ENCODE results near the gene COL5A1. TPM values are rescaled to one million over a fixed set of nuclear protein-coding genes. Genes with fewer than 3 reads are reported as not detected.

Gene COL5A1
- total RNA-seq, 2 experiments from 2014 or later: 0.12 to 0.19 TPM

- intact Hi-C loops (cut with micrococcal nuclease): no loop called here
- POLR2A ChIA-PET: interaction anchor here (1.0 kb wide), 1 partner anchor 17 kb away, joined by 3 read pairs; no protein-coding TSS in a partner anchor
- H3K9me3 Mint-ChIP-seq: no peaks in the 10 kb centered on the region
- no peak for DNase-seq
- no peaks in the 10 kb centered on the region for H3K4me1 Mint-ChIP-seq (ENCODE audit: low read depth)
- CTCF ChIA-PET: no interaction called here
- no peak overlapping the region for H3K4me3 Mint-ChIP-seq
- H3K27ac Mint-ChIP-seq: no peak overlapping the region
- H3K36me3 Mint-ChIP-seq: no peaks in the 10 kb centered on the region
- H3K27me3 Mint-ChIP-seq: peaks cover 4% of the 10 kb centered on the region
Measured at GRCh38 chr9:134875371-134875770, 233.8 kb downstream of the COL5A1 start.

DNA sequence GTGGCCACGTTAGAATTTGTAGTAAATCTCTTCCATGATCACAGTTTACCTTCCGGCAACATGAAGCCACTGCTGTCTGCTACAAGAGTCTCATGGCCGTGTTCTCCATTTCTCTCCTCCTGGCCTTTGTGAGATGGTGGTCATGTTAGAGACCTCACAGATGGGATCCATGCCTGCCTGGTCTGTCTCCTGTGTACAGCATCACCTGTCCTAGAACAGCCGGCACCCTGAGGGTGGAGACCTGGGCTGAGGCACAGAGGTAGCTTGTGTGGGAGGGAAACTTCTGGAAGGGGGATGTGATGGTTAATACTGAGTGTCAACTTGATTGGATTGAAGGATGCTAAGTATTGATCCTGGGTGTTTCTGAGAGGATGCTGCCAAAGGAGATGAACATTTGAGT is 235.9 kb downstream of the COL5A1 start:
- CTCF ChIA-PET: no interaction called here
- intact Hi-C loops (cut with micrococcal nuclease): no loop called here
- no peak for DNase-seq
- POLR2A ChIA-PET: no interaction called here
- Mint-ChIP-seq H3K4me3 (no peak overlapping the region), H3K9me3 (no peaks in the 10 kb centered on the region), H3K4me1 (ENCODE audit: low read depth) (no peaks in the 10 kb centered on the region), H3K27ac (no peak overlapping the region), H3K36me3 (no peaks in the 10 kb centered on the region), H3K27me3 (peaks cover 4% of the 10 kb centered on the region)

- no peaks in the 10 kb centered on the region for H3K36me3 Mint-ChIP-seq
- no peak overlapping the region for H3K27ac Mint-ChIP-seq
- intact Hi-C loops (cut with micrococcal nuclease): no loop called here
- CTCF ChIA-PET: no interaction called here
- H3K27me3 Mint-ChIP-seq: peaks cover 2% of the 10 kb centered on the region
- H3K9me3 Mint-ChIP-seq: no peaks in the 10 kb centered on the region
- no peak overlapping the region for H3K4me3 Mint-ChIP-seq
- no peak for DNase-seq
- no peaks in the 10 kb centered on the region for H3K4me1 Mint-ChIP-seq (ENCODE audit: low read depth)
- POLR2A ChIA-PET: no interaction called here
Measured at GRCh38 chr9:134879664-134880483, 238.3 kb downstream of the COL5A1 start.

DNA sequence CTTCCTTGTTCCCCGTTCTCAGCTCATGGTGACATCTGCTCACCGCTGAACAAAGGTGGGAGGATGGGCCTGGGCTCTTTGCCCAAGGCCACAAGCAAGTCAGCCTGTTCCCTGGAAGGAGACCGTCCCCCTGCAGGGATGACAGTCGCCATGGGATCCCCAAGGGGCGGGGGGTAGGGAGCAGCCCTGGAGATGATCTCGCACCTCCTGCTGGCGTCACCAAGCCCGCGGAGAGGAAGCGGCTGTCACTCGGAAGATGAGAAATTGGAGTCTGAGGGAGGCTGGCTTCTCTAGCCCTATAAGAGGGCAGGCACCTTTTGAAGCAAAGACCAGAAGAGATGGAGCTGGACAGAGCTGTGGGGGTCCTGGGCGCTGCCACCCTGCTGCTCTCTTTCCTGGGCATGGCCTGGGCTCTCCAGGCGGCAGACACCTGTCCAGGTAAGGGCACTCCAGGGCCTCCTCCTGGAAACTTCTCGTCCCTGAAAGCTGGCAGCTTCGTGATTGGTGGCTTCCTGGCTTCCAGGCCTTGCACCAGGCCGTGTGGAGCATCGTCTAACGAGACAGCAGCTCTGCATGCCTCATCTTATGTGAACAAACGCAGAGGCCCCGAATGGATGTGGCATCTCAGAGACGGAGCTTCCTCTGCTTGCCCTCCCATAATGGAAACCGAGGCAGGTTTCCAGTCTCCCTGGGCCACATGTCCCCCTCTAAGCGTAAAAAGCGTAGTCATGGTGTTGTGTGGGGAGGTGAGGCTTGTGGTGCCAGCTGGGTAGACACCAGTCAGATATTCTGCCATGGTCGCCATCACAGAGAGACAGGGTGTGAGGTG is 239.1 kb downstream of the COL5A1 start, which contains the start of gene FCN2:
TSS of gene FCN2 (plus strand) at position 327 of the 829 bp plus-strand sequence. CDS start at position 339, 12 bp downstream.
- Mint-ChIP-seq H3K9me3 (no peaks in the 10 kb centered on the region), H3K4me1 (ENCODE audit: low read depth) (no peaks in the 10 kb centered on the region)
- CTCF ChIA-PET: interaction anchor here (0.7 kb wide), 1 partner anchor 42 kb away, joined by 3 read pairs; no protein-coding TSS in a partner anchor

DNA sequence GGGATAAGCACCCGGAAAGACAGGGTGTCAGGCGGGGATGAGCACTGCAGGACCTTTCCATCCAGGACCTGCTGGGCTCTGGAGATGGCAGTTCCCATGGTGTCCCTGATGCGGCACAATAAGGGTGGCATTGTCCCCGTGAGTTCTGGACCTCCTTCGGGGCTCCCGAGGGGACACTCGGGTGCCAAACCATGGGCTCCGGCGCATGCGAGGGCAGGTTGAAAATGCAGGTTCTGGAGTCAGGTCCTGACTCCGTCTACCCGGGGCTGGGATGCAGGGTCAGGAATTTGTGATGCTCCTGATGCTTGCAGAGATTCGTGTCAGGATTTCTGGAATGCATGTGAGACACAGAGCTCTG is 239.7 kb downstream of the COL5A1 start:
- intact Hi-C loops (cut with micrococcal nuclease): no loop called here
- Mint-ChIP-seq H3K27me3 (peaks cover 2% of the 10 kb centered on the region), H3K4me1 (ENCODE audit: low read depth) (no peaks in the 10 kb centered on the region), H3K36me3 (no peaks in the 10 kb centered on the region), H3K4me3 (no peak overlapping the region), H3K9me3 (no peaks in the 10 kb centered on the region), H3K27ac (no peak overlapping the region)
- POLR2A ChIA-PET: no interaction called here
- CTCF ChIA-PET: interaction anchor here (0.7 kb wide), 1 partner anchor 42 kb away, joined by 3 read pairs; no protein-coding TSS in a partner anchor
- DNase-seq: no peak

More for the DNA sequence above, 239.1 kb downstream of the COL5A1 start, which contains the start of gene FCN2:
- no peaks in the 10 kb centered on the region for H3K27me3 Mint-ChIP-seq
- no peak for DNase-seq
- H3K27ac Mint-ChIP-seq: no peak within 1 kb of the TSS
- no peaks in the 10 kb centered on the region for H3K36me3 Mint-ChIP-seq
- intact Hi-C loops (cut with micrococcal nuclease): no loop called here
- no peak within 1 kb of the TSS for H3K4me3 Mint-ChIP-seq
- POLR2A ChIA-PET: no interaction called here

GRCh38 chr9:134882204-134882785 is 240.7 kb downstream of the COL5A1 start:
- H3K4me3 Mint-ChIP-seq: no peak overlapping the region
- no peak overlapping the region for H3K27ac Mint-ChIP-seq
- H3K4me1 Mint-ChIP-seq (ENCODE audit: low read depth): no peaks in the 10 kb centered on the region
- no peak for DNase-seq
- CTCF ChIA-PET: no interaction called here
- H3K27me3 Mint-ChIP-seq: peaks cover 3% of the 10 kb centered on the region
- POLR2A ChIA-PET: no interaction called here
- H3K36me3 Mint-ChIP-seq: no peaks in the 10 kb centered on the region
- intact Hi-C loops (cut with micrococcal nuclease): no loop called here
- H3K9me3 Mint-ChIP-seq: no peaks in the 10 kb centered on the region

GRCh38 chr9:134883040-134883782 is 241.6 kb downstream of the COL5A1 start:
- no peaks in the 10 kb centered on the region for H3K36me3 Mint-ChIP-seq
- H3K4me3 Mint-ChIP-seq: no peak overlapping the region
- intact Hi-C loops (cut with micrococcal nuclease): no loop called here
- H3K27ac Mint-ChIP-seq: no peak overlapping the region
- no peaks in the 10 kb centered on the region for H3K9me3 Mint-ChIP-seq
- CTCF ChIA-PET: no interaction called here
- no peaks in the 10 kb centered on the region for H3K4me1 Mint-ChIP-seq (ENCODE audit: low read depth)
- peaks cover 3% of the 10 kb centered on the region for H3K27me3 Mint-ChIP-seq
- DNase-seq: no peak
- POLR2A ChIA-PET: no interaction called here

DNA sequence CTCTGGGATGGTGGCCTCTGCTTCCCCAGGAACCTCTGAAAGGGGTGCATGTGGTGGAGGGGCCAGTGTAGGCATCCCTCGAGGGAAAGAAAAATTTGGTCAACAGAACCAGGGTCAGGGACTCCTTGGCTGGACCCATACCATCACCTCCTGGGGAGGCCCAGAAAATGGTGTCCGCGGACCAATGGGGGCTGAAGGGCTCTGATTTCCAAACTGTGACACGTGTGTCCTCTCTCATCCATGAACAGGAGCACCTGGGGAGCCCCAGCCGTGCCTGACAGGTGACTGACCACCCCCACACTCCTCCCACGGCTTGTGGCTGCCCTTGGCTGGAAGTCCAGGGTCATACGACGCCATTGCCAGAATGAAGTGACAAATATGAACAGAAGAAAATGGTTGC is 242.9 kb downstream of the COL5A1 start:
- no peak for DNase-seq
- no peaks in the 10 kb centered on the region for H3K9me3 Mint-ChIP-seq
- no peaks in the 10 kb centered on the region for H3K4me1 Mint-ChIP-seq (ENCODE audit: low read depth)
- intact Hi-C loops (cut with micrococcal nuclease): no loop called here
- no peaks in the 10 kb centered on the region for H3K36me3 Mint-ChIP-seq
- H3K27me3 Mint-ChIP-seq: peaks cover 3% of the 10 kb centered on the region
- H3K4me3 Mint-ChIP-seq: no peak overlapping the region
- H3K27ac Mint-ChIP-seq: no peak overlapping the region
- ChIA-PET POLR2A (no interaction called here), CTCF (no interaction called here)

DNA sequence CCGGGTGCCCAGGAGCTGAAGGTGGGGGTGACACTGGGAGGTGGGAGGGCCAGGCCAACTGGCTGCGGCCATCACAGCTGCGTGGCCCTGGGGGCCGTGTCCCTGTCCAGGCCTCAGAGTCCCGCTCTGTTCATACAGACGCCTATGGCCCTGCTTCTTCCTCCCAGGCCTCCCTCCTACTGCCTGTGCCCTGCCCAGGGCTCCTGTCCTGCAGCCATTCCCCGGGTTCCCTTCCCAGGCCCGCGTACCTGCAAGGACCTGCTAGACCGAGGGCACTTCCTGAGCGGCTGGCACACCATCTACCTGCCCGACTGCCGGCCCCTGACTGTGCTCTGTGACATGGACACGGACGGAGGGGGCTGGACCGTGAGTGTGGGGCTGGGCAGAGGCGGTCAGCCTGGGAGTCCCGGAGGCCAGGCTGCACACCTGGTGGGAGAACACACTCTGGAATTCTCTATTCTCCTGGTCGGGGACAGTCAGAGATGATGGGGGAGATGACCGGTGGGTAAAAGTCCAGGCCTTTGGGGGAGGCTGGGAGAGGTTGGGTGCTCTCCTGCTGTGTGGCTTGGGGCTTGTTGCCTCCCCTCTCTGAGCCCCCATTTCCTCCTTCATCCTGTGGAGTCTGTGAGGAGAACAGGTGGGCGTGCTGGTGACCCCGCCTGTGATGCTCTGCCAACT is 243.5 kb downstream of the COL5A1 start:
- intact Hi-C loops (cut with micrococcal nuclease): no loop called here

DNA sequence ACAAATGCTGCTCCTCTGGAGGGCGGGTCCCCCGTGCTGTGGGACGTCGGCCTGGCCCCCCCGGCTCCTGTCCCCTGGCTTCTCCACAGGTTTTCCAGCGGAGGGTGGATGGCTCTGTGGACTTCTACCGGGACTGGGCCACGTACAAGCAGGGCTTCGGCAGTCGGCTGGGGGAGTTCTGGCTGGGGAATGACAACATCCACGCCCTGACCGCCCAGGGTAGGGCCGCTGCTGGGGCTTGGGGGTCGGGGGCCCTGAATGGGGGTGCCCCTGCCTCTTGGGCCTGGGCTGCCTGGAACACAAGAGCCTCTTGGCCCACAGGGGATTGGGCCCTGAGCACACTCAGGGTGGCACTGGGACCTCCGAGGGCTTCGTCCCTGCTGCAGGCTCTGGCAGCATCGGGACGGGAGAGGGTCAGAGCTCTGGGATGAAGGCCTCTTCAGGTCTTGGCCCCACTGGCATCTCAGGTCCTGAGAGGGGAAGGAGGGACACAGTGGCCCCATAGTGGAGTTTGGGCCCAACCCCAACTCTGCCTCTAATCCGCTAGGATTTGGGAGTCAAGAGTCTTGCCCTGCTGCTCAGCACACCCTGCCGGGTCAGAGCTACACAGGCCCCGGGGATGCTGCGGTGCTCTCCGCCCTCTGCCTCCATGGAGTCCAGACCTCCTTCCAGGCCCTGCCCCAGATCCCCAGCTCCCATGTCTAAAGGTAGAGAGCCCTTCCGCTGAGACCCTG is 244.2 kb downstream of the COL5A1 start:
- no peak for DNase-seq
- H3K36me3 Mint-ChIP-seq: no peaks in the 10 kb centered on the region
- H3K9me3 Mint-ChIP-seq: no peaks in the 10 kb centered on the region
- H3K4me1 Mint-ChIP-seq (ENCODE audit: low read depth): no peaks in the 10 kb centered on the region
- ChIA-PET CTCF (no interaction called here), POLR2A (no interaction called here)
- H3K4me3 Mint-ChIP-seq: no peak overlapping the region
- no peak overlapping the region for H3K27ac Mint-ChIP-seq
- H3K27me3 Mint-ChIP-seq: peaks cover 4% of the 10 kb centered on the region
- intact Hi-C loops (cut with micrococcal nuclease): no loop called here

More for the DNA sequence above, 243.5 kb downstream of the COL5A1 start:
- Mint-ChIP-seq H3K27ac (no peak overlapping the region), H3K4me1 (ENCODE audit: low read depth) (no peaks in the 10 kb centered on the region), H3K36me3 (no peaks in the 10 kb centered on the region), H3K27me3 (peaks cover 3% of the 10 kb centered on the region), H3K4me3 (no peak overlapping the region), H3K9me3 (no peaks in the 10 kb centered on the region)
- no peak for DNase-seq
- ChIA-PET CTCF (no interaction called here), POLR2A (no interaction called here)

DNA sequence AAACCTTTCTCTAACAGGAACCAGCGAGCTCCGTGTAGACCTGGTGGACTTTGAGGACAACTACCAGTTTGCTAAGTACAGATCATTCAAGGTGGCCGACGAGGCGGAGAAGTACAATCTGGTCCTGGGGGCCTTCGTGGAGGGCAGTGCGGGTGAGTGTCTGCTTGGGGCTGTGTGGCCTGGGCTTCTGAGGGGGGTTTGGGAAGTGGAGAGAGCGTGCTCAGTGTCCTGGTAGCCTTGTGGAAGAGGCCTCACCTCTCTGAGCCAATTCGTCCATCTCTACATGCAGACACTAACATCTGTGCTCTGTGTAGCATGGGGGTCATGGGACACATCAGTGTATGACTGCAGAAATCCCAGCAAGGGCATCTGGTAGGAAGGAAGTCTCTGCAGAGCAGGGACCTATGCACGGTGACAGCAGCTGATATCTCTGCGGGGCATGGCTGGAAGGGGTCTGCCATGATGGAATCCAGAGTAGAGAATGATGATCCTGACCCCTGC is 244.9 kb downstream of the COL5A1 start:
- H3K4me3 Mint-ChIP-seq: no peak overlapping the region
- no peaks in the 10 kb centered on the region for H3K4me1 Mint-ChIP-seq (ENCODE audit: low read depth)
- no peak overlapping the region for H3K27ac Mint-ChIP-seq
- peaks cover 8% of the 10 kb centered on the region for H3K27me3 Mint-ChIP-seq
- intact Hi-C loops (cut with micrococcal nuclease): no loop called here
- no peaks in the 10 kb centered on the region for H3K9me3 Mint-ChIP-seq
- ChIA-PET POLR2A (no interaction called here), CTCF (no interaction called here)
- no peak for DNase-seq
- no peaks in the 10 kb centered on the region for H3K36me3 Mint-ChIP-seq

Data from activated CD4-positive, alpha-beta memory T cell treated with anti-CD3 and anti-CD28 coated beads for 36 hours (primary cell).